SJSA1 (cell line): ENCODE measurements around the gene BTF3L4. TPM values are rescaled to one million over a fixed set of nuclear protein-coding genes. Genes with fewer than 3 reads are reported as not detected.
"Not testable (repeated sequence)": the region's sequence is repeated elsewhere in the genome, so short reads cannot be mapped to it uniquely, and the experiment has no call there.

Source experiments
- DNase-seq, 2 experiments: peaks; one replicate each; pipeline ENCODE4 v3.0.0-alpha.2; 2015 to 2020; ENCODE audit warnings: low spot score in 2 of 2, low read depth in 1 of 2
- H3K27ac ChIP-seq: fragments of 250-450 bp; sonication (Bioruptor Pico); 2 replicates; pipeline ENCODE4 v1.5.1; 2020; ENCODE audit warnings: mild to moderate bottlenecking, moderate library complexity
- H3K27me3 ChIP-seq: fragments of 250-450 bp; sonication (Bioruptor Pico); replicated peaks from 2 replicates; pipeline ENCODE4 v1.5.1; 2020; ENCODE audit warnings: mild to moderate bottlenecking, moderate library complexity
- H3K36me3 ChIP-seq: fragments of 250-450 bp; sonication (Bioruptor Pico); 2 replicates; pipeline ENCODE4 v1.5.1; 2020; ENCODE audit warnings: mild to moderate bottlenecking
- H3K4me1 ChIP-seq: fragments of 250-450 bp; sonication (Bioruptor Pico); replicated peaks from 2 replicates; pipeline ENCODE4 v1.6.1; 2021; ENCODE audit warnings: mild to moderate bottlenecking
- H3K4me3 ChIP-seq: fragments of 250-450 bp; sonication (Bioruptor Pico); 2 replicates; pipeline ENCODE4 v1.5.1; 2020; ENCODE audit warnings: mild to moderate bottlenecking
- H3K9me3 ChIP-seq: fragments of 250-450 bp; sonication (Bioruptor Pico); replicated peaks from 2 replicates; pipeline ENCODE4 v1.5.1; 2020; ENCODE audit warnings: mild to moderate bottlenecking
- total RNA-seq: library from RNA; depleted of rRNA; stranded (reverse); fragments of >200 nt; shearing (Covaris generic); gene quantifications from 2 replicates; pipeline ENCODE4 v1.2.3, GENCODE V29; 2014

Gene BTF3L4
- total RNA-seq, 1 experiment from 2014 or later, result 91.1 TPM

DNA sequence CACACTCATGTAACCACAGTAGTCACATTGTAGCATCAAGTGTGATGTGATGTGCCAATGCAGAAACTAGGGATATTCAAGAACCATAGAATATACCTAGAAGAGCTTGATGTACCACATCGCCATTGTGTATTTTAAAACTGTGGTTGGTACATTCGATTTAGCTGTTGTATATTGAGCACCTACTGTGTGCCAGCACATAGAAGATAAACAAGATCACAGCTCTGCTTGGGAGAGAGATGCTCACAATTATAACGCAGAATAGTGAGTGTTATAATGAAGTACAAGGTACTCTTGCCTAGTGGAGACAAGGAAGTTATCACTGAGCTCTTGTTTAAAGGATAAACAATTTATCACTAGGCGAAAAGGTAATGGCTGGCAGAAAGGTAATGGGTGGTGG lies 4.7 kb downstream of the BTF3L4 start:
- no peak overlapping the region for H3K27ac ChIP-seq
- H3K4me3 ChIP-seq, result no peak overlapping the region
- DNase-seq, result no peak
- H3K27me3 ChIP-seq, result no peaks in the 10 kb centered on the region
- H3K36me3 ChIP-seq, result peaks cover 58% of the 10 kb centered on the region
- H3K9me3 ChIP-seq, result no peaks in the 10 kb centered on the region
- H3K4me1 ChIP-seq, result peaks cover 30% of the 10 kb centered on the region

DNA sequence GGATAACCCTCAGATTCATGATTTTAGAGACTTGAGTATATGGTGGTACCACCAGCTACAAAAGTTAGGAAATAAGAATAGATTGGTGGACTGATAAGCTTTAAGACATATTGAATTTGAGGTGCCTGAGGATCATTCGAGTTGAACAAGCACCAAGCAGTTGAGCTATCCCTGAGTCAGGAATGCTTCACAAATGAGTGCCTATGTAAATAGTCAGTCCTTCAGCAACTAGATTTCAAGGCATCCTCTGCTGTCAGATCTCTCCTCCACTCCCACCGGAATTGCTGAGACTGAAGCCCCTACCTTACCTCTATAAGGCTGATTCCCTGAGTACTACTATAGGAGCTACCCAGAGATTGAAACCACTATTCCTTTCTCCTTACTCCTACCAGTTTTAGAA lies 7.1 kb downstream of the BTF3L4 start:
- H3K9me3 ChIP-seq, result no peaks in the 10 kb centered on the region
- no peaks in the 10 kb centered on the region for H3K27me3 ChIP-seq
- H3K27ac ChIP-seq, result no peak overlapping the region
- H3K4me1 ChIP-seq, result peaks cover 14% of the 10 kb centered on the region
- H3K4me3 ChIP-seq, result no peak overlapping the region
- H3K36me3 ChIP-seq, result peaks cover 73% of the 10 kb centered on the region
- DNase-seq, result no peak

DNA sequence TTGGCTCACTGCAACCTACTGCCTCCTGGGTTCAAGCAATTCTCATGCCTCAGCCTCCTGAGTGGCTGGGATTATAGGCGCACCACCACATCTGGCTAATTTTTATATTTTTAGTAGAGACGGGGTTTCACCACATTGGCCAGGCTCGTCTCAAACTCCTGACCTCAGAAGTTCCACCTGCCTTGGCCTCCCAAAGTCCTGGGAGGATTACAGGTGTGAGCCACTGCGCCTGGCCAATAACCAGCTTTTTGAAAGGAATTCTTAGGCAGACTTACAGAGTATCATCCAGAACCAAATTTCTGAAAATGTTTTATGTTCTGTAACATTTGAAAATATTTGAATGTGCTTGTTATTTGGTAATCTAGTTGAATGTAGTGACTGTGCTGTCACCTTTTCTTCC lies 14.6 kb downstream of the BTF3L4 start:
- no peak for DNase-seq
- Histone ChIP-seq H3K9me3 (no peaks in the 10 kb centered on the region), H3K36me3 (peaks cover 67% of the 10 kb centered on the region), H3K27me3 (no peaks in the 10 kb centered on the region), H3K27ac (no peak overlapping the region), H3K4me3 (no peak overlapping the region), H3K4me1 (no peaks in the 10 kb centered on the region)

DNA sequence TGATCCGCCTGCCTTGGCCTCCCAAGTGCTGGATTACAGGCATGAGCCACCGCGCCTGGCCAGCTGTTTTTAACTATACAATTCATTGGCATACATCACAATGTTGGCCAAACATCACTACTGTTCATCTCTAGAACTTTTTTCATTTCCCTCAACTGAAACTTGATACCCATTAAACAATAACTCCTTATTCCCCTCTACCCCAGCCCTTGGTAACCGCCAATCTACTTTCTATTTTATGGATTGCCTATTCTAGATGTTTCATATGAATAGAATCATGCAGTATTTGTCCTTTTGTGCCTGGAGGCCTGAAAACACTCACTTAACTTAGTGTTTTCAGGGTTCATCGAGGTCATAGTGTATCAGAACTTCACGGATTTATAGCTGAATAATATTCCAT lies 16.2 kb downstream of the BTF3L4 start:
- H3K36me3 ChIP-seq, result peaks cover 62% of the 10 kb centered on the region
- H3K4me3 ChIP-seq, result no peak overlapping the region
- H3K27ac ChIP-seq, result no peak overlapping the region
- H3K27me3 ChIP-seq, result no peaks in the 10 kb centered on the region
- H3K4me1 ChIP-seq, result no peaks in the 10 kb centered on the region
- no peak for DNase-seq
- H3K9me3 ChIP-seq, result no peaks in the 10 kb centered on the region

DNA sequence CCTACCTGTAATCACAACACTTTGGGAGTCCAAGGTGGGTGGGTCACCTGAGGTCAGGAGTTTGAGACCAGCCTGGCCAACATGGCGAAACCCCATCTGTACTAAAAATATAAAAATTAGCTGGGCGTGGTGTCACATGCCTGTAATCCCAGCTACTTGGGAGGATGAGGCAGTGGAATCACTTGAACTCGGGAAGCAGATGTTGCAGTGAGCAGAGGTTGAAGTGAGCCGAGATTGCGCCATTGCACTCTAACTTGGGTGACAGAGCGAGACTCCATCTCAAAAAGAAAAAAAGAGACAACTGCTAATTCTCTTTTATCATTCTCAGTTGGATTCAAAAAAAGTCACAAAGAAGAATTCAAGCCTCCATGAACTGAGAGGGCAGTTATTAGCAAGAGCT lies 21.2 kb downstream of the BTF3L4 start:
- H3K36me3 ChIP-seq, result peaks cover 38% of the 10 kb centered on the region
- H3K4me3 ChIP-seq, DNase-seq: not testable (repeated sequence)

DNA sequence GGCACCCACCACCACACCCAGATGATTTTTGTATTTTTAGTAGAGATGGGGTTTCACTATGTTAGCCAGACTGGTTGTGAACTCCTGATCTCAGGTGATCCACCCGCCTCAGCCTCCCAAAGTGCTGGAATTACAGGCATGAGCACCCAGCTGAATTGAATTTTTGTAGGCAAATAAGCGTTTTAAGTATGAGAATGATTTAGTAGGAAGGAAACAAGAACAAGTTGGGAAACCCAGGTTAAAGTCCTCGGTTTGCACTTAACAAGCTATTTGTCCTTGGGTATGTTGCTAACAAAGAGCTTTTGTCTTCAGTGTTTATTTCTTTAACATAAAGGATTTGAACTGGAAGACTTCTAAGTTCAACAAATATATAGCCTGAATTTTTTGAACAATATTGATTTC lies 23.9 kb downstream of the BTF3L4 start:
- no peak overlapping the region for H3K27ac ChIP-seq
- H3K4me3 ChIP-seq, result no peak overlapping the region
- DNase-seq, result no peak
- peaks cover 31% of the 10 kb centered on the region for H3K36me3 ChIP-seq
- H3K27me3 ChIP-seq, result no peaks in the 10 kb centered on the region
- peaks cover 3% of the 10 kb centered on the region; the same call in 1 of the 2 replicates for H3K4me1 ChIP-seq
- no peaks in the 10 kb centered on the region for H3K9me3 ChIP-seq

More for the DNA sequence above, 21.2 kb downstream of the BTF3L4 start:
- H3K4me1 ChIP-seq, H3K9me3 ChIP-seq, H3K27ac ChIP-seq, H3K27me3 ChIP-seq: not testable (repeated sequence)

DNA sequence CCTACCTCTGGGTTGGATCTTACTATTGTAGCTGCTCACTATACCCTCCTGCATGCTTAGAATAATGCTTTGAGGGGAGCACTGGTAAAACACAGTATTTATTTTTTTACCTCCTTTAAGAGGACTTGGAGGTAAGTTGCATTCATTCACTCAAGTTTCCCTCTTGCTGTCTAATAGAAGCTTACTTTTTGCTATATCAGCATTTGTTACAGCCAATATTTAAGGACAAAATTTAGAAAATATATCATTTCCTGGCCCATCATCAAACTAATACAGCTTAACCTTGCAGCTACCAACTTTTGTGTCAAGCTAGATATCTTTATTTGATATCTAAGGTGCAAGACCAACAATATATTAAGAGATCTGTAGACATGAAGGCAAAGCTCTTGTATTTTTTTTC lies 31.8 kb downstream of the BTF3L4 start:
- not testable (repeated sequence) for DNase-seq, H3K9me3 ChIP-seq, H3K27ac ChIP-seq, H3K27me3 ChIP-seq, H3K4me3 ChIP-seq, H3K4me1 ChIP-seq
- peaks cover 34% of the 10 kb centered on the region for H3K36me3 ChIP-seq

DNA sequence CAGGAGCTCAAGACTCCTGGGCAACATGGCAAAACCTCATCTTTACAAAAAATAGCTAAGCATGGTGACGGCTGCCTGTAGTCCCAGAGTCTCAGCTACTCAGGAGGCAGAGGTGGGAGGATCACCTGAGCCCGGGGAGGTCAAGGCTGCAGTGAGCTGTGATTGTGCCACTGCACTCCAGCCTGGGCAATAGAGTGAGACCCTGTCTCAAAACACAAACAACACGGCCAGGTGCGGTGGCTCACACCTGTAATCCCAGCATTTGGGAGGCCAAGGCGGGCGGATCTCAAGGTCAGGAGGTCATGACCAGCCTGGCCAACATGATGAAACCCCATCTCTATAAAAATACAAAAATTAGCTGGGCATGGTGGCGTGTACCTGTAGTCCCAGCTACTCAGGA lies 38.2 kb downstream of the BTF3L4 start:
- not testable (repeated sequence) for H3K9me3 ChIP-seq, H3K27ac ChIP-seq, H3K4me1 ChIP-seq, DNase-seq, H3K4me3 ChIP-seq, H3K27me3 ChIP-seq
- peaks cover 11% of the 10 kb centered on the region for H3K36me3 ChIP-seq

DNA sequence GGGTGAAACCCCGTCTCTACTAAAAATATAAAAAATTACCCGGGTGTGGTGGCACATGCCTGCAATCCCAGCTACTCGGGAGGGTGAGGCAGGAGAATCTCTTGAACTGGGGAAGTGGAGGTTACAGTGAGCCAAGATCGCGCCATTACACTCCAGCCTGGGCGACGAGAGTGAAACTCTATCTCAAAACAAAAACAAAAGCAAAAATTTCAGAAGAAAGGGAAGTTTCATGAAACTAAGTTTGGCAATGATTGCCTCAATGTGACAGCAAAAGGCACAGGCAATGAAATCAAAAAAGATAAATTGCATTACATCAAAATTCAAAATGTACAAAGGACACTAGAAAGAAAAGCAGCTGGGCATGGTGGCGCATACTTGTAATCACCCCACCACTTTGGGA lies 40.1 kb downstream of the BTF3L4 start:
- Histone ChIP-seq H3K36me3 (peaks cover 2% of the 10 kb centered on the region), H3K9me3 (0 out of 2 replicates have a peak, but pooled peaks cover 3% of the 10 kb centered on the region), H3K27ac (no peak overlapping the region), H3K4me3 (no peak overlapping the region), H3K4me1 (no peaks in the 10 kb centered on the region), H3K27me3 (no peaks in the 10 kb centered on the region)
- DNase-seq, result no peak

DNA sequence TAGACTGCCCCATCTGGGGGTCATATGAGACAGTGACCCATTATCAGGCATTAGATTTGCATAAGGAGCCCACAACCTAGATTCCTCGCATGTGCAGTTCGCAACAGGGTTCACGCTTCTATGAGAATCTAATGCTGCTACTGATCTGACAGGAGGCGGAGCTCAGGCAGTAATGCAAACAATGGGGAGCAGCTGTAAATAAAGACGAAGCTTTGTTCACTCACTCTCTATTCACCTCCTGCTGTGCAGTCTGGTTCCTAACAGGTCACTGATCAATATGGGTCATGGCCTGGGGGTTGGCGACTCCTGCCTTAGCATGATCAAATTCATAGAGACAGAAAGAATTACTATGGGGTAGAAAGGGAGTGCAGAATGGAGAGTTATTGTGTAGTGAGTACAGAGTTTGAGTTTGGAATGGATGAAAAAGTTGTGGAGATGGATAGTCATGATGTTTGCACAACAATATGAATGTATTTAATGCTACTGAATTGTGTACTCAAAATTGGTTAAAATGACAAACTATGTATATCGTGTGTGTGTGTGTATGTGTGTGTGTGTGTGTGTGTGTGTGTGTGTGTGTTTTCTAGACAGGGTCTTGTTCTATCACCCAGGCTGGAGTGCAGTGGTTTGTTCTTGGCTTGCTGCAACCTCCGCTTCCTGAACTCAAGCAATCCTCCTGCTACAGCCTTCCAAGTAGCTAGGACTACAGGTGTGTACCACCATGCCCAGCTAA lies 42.2 kb downstream of the BTF3L4 start:
- Histone ChIP-seq H3K27me3 (no peaks in the 10 kb centered on the region), H3K9me3 (0 out of 2 replicates have a peak, but pooled peaks cover 3% of the 10 kb centered on the region), H3K36me3 (no peaks in the 10 kb centered on the region), H3K4me1 (no peaks in the 10 kb centered on the region), H3K27ac (no peak overlapping the region), H3K4me3 (no peak overlapping the region)
- no peak for DNase-seq

DNA sequence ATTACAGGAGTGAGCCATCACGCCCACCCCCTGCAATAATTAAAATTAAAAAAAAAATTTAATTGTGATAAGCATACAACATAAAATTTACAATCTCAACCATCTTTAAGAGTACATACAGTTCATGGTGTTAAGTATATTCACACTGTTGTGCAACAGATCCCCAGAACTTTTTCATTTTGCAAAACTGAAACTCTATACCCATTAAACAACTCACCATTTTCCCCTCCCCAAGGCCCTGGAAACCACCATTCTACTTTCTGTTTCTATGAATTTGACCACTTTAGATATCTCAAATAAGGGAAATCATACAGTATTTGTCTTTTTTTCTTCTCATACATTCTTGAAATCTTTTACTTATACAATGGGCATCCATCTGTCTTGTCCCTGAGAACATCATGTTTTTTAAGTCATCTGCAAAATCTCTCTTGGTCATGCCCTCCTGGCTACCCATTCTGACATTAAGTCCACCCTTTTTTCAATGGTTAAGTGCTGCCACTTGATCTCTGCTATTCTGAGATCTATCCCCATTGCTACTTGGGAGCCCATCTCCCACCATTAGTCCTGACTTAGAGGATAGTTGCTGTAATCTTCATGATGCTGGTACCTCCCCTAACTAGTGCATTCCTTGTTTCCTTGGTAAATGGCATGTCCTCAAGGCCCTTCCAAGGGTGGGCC lies 46.4 kb downstream of the BTF3L4 start:
- 0 out of 2 replicates have a peak, but pooled peaks cover 3% of the 10 kb centered on the region for H3K9me3 ChIP-seq
- H3K4me1 ChIP-seq, result no peaks in the 10 kb centered on the region
- no peaks in the 10 kb centered on the region for H3K36me3 ChIP-seq
- no peaks in the 10 kb centered on the region for H3K27me3 ChIP-seq
- H3K4me3 ChIP-seq, result no peak overlapping the region
- H3K27ac ChIP-seq, result no peak overlapping the region
- no peak for DNase-seq

DNA sequence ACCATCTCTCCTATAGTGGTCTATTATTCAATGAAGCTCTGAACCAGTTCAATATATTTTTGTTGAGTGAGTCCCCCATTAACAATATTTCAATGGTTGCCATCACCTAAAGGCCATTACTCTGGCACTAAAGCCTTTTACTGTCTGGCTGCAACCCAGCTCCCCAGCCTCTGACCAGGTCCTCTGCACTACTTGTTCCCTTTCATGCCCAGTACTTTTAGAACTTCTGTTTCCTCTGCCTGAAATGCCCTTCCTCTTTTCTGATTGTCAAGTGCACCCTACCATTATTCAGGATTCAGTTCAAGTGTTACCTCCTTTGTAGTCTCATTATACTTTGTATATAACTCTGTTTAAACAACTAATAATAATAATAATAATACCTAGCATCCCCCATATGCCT lies 55.4 kb downstream of the BTF3L4 start:
- Histone ChIP-seq H3K9me3 (no peaks in the 10 kb centered on the region), H3K27ac (no peak overlapping the region), H3K4me1 (no peaks in the 10 kb centered on the region), H3K4me3 (no peak overlapping the region), H3K36me3 (no peaks in the 10 kb centered on the region), H3K27me3 (no peaks in the 10 kb centered on the region)
- DNase-seq, result no peak

DNA sequence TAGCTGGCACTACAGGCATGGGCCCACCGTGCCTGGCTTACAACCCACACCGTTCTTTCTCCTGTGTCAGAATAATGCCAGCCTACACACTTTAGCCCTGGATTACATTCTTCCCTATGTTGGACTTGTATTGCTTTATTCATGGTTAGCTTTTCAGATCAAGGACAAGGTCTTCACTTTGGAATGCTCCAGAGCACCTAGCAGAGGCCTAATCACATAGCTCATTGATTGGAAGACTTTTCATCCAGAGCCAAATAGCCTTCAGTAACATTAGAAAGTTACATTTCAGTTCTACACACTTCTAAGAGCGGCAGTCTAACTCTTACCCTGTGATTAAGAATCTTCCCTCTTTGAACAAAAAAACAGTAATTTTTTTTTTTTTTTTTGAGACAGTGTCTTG lies 56.4 kb downstream of the BTF3L4 start:
- no peaks in the 10 kb centered on the region for H3K4me1 ChIP-seq
- no peaks in the 10 kb centered on the region for H3K36me3 ChIP-seq
- no peaks in the 10 kb centered on the region for H3K9me3 ChIP-seq
- H3K27me3 ChIP-seq, result no peaks in the 10 kb centered on the region
- no peak overlapping the region for H3K27ac ChIP-seq
- H3K4me3 ChIP-seq, result no peak overlapping the region
- DNase-seq, result no peak

DNA sequence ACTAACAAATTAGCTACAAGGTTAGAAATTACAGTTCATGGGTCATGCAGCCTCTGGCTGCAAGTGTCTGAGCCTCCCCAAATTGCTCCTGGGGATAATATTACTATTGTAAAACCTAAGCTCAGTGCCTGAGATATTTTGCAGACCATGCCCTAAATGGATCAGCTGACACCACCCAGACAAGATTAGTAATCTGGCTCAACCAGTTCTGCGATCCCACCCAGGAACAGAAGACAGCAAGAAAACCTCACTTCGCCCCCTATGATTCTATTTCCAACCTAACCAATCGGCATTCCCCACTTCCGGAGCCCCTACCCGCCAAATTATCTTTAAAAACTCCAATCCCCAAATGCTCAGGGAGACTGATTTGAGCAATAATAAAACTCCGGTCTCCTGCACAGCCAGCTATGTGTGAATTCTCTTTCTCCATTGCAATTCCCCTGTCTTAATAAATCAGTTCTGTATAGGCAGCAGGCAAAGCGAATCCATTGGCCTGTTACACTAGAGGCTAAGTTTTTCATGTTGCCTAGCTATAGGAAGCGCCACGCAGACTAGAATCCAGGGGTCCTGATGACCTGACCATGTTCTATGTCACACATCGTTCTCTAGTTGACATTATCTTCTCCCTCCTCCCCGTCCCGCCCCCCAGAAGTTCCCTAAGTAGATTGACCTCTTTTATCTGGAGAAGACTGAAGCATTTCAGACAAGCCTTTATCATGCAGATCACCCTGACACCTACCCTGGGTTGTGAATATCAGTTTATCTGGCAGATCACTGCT lies 63.4 kb downstream of the BTF3L4 start:
- H3K4me3 ChIP-seq, result no peak overlapping the region
- H3K27me3 ChIP-seq, result no peaks in the 10 kb centered on the region; the same call in 1 of the 2 replicates
- no peaks in the 10 kb centered on the region for H3K4me1 ChIP-seq
- no peaks in the 10 kb centered on the region for H3K9me3 ChIP-seq
- no peak overlapping the region for H3K27ac ChIP-seq
- no peak for DNase-seq
- H3K36me3 ChIP-seq, result no peaks in the 10 kb centered on the region
